ENCODE data around the gene SEC31A. TPM values are rescaled to one million over a fixed set of nuclear protein-coding genes. Genes with fewer than 3 reads are reported as not detected.

Gene SEC31A
- total and polyA plus RNA-seq, 2 donors (not counting 1 experiment from before 2014, with no cell fraction given): 52.7 to 134 TPM

GRCh38 chr4:82906469-82906868 lies 15.5 kb upstream of the SEC31A start:
- CTCF ChIA-PET: no interaction called here
- no peaks in the 10 kb centered on the region for H3K9me3 ChIP-seq (ENCODE audit: control extremely low read depth in 1 of 3, control insufficient read depth in 2 of 3, insufficient read depth in 1 of 3, low read length in 2 of 3)
- H3K4me1 ChIP-seq (ENCODE audit: control insufficient read depth in 2 of 2, insufficient read depth in 2 of 2, low read length in 2 of 2): peaks cover 3% of the 10 kb centered on the region in 2 donors
- no peak overlapping the region for H3K4me3 Mint-ChIP-seq
- POLR2A ChIA-PET: no interaction called here
- intact Hi-C loops (cut with micrococcal nuclease): loop anchor here (10.0 kb wide), 1 partner anchor 208 kb away; the partner anchor contains the start of gene PLAC8
- no peak overlapping the region for H3K4me3 ChIP-seq (ENCODE audit: control extremely low read depth in 1 of 5, extremely low read depth in 1 of 5, insufficient read depth in 1 of 5, low read depth in 2 of 5, low read length in 4 of 5)
- no peak overlapping the region for H3K27ac Mint-ChIP-seq
- peaks cover 7% of the 10 kb centered on the region for H3K4me1 Mint-ChIP-seq
- H3K4me2 ChIP-seq (replicated peaks; ENCODE audit: low read depth, low read length, poor library complexity, severe bottlenecking): no peak overlapping the region
- no peak overlapping the region for H3K9ac ChIP-seq (ENCODE audit: low read length)
- no peaks in the 10 kb centered on the region for H3K27me3 ChIP-seq (replicated peaks in 1 of 4; ENCODE audit: control extremely low read depth in 1 of 4, control insufficient read depth in 3 of 4, insufficient read depth in 4 of 4, low read length in 3 of 4)
- H3K9me3 Mint-ChIP-seq (ENCODE audit: insufficient read depth): no peaks in the 10 kb centered on the region
- TF ChIP-seq CTCF (IDR thresholded peaks at IDR 0.05) (no peak), EZH2 (IDR thresholded peaks at IDR 0.05; ENCODE audit: borderline replicate concordance, insufficient read depth, low read depth, low read length, poor library complexity, severe bottlenecking) (no peak)
- DNase-seq: no peak
- no peak for ATAC-seq (ENCODE audit: low read depth)
- peaks cover 24% of the 10 kb centered on the region for H3K79me2 ChIP-seq (ENCODE audit: control insufficient read depth, insufficient read depth, low read length)
- H3K27me3 Mint-ChIP-seq: no peaks in the 10 kb centered on the region
- H3K36me3 ChIP-seq (replicated peaks in 1 of 2; ENCODE audit: control extremely low read depth in 1 of 2, control insufficient read depth in 1 of 2, extremely low read depth in 1 of 2, insufficient read depth in 2 of 2, low read length in 1 of 2): no peaks in the 10 kb centered on the region
- no peak overlapping the region for H3K27ac ChIP-seq (ENCODE audit: low read length in 2 of 2)
- H2AFZ ChIP-seq (ENCODE audit: insufficient read depth, low read depth, low read length, poor library complexity, severe bottlenecking): no peak overlapping the region
- H4K20me1 ChIP-seq (ENCODE audit: control insufficient read depth, insufficient read depth, low read length, poor library complexity, severe bottlenecking): no peaks in the 10 kb centered on the region
- WGBS (ENCODE audit: insufficient coverage): 100% methylated on average over 1 of the region's 3 CpGs

- no peak for ATAC-seq (ENCODE audit: low read depth)
- peaks cover 6 to 8% of the 10 kb centered on the region in 2 donors for H3K4me1 ChIP-seq (ENCODE audit: control insufficient read depth in 2 of 2, insufficient read depth in 2 of 2, low read length in 2 of 2)
- WGBS (ENCODE audit: insufficient coverage): no CpG with 5 or more reads among the region's 2 CpGs
- Mint-ChIP-seq H3K27me3 (no peaks in the 10 kb centered on the region), H3K4me1 (peaks cover 7% of the 10 kb centered on the region), H3K27ac (no peak overlapping the region), H3K4me3 (no peak overlapping the region), H3K9me3 (ENCODE audit: insufficient read depth) (no peaks in the 10 kb centered on the region)
- H3K79me2 ChIP-seq (ENCODE audit: control insufficient read depth, insufficient read depth, low read length): peaks cover 24% of the 10 kb centered on the region
- H3K27me3 ChIP-seq (replicated peaks in 1 of 4; ENCODE audit: control extremely low read depth in 1 of 4, control insufficient read depth in 3 of 4, insufficient read depth in 4 of 4, low read length in 3 of 4): no peaks in the 10 kb centered on the region
- ChIA-PET CTCF (no interaction called here), POLR2A (interaction anchor here (0.6 kb wide), 1 partner anchor 352 kb away, joined by 7 read pairs; no protein-coding TSS in a partner anchor)
- H4K20me1 ChIP-seq (ENCODE audit: control insufficient read depth, insufficient read depth, low read length, poor library complexity, severe bottlenecking): no peaks in the 10 kb centered on the region
- no peak overlapping the region for H3K9ac ChIP-seq (ENCODE audit: low read length)
- no peak overlapping the region for H3K4me3 ChIP-seq (ENCODE audit: control extremely low read depth in 1 of 5, extremely low read depth in 1 of 5, insufficient read depth in 1 of 5, low read depth in 2 of 5, low read length in 4 of 5)
- intact Hi-C loops (cut with micrococcal nuclease): loop anchor here (10.0 kb wide), 1 partner anchor 210 kb away; the partner anchor contains the start of gene PLAC8
- DNase-seq: no peak
- H3K36me3 ChIP-seq (replicated peaks in 1 of 2; ENCODE audit: control extremely low read depth in 1 of 2, control insufficient read depth in 1 of 2, extremely low read depth in 1 of 2, insufficient read depth in 2 of 2, low read length in 1 of 2): no peaks in the 10 kb centered on the region
- no peak overlapping the region for H3K27ac ChIP-seq (ENCODE audit: low read length in 2 of 2)
- H3K4me2 ChIP-seq (replicated peaks; ENCODE audit: low read depth, low read length, poor library complexity, severe bottlenecking): no peak overlapping the region
- no peak for TF ChIP-seq CTCF (IDR thresholded peaks at IDR 0.05)
- TF ChIP-seq EZH2 (IDR thresholded peaks at IDR 0.05; ENCODE audit: borderline replicate concordance, insufficient read depth, low read depth, low read length, poor library complexity, severe bottlenecking): no peak
- H2AFZ ChIP-seq (ENCODE audit: insufficient read depth, low read depth, low read length, poor library complexity, severe bottlenecking): no peak overlapping the region
- H3K9me3 ChIP-seq (ENCODE audit: control extremely low read depth in 1 of 3, control insufficient read depth in 2 of 3, insufficient read depth in 1 of 3, low read length in 2 of 3): no peaks in the 10 kb centered on the region
These were observed 14.3 kb upstream of the SEC31A start for GRCh38 chr4:82905205-82905604.

All from B cell (primary cell).